HCT116 (cell line): ENCODE results near the gene CCDC154. TPM values are rescaled to one million over a fixed set of nuclear protein-coding genes. Genes with fewer than 3 reads are reported as not detected.

Experiments used
- ATAC-seq: fragments of 200-7000 bp; cut with Tn5 transposase; 2 replicates; pipeline ENCODE4 v1.9.1; 2020; ENCODE audit warnings: mild to moderate bottlenecking, moderate library complexity
- BruUV-seq: library from RNA; stranded (reverse); fragments of 400-500 nt; replicated peaks from 2 replicates; lab custom pipeline; 2021; lab: Mats Ljungman, UMichigan
- CTCF ChIA-PET: fragments of 300-600 bp; sonication (Branson Sonifier 250); formaldehyde crosslinking; loops from one replicate; lab custom pipeline; 2021; ENCODE audit warnings: antibody characterized with exemption; lab: Charles Lee
- POLR2A ChIA-PET: fragments of 300-600, 350-600 bp; sonication (Branson Sonifier 250); formaldehyde crosslinking; loops from one replicate; lab custom pipeline; 2021; ENCODE audit warnings: antibody characterized with exemption; lab: Charles Lee
- RAD21 ChIA-PET, 2 experiments: fragments of 300-600 bp; sonication (Branson Sonifier 250); formaldehyde crosslinking; loops; one replicate each; lab custom pipeline; 2023; ENCODE audit warnings: low total read pairs in 2 of 2; ENCODE audit not compliant: uncharacterized antibody in 2 of 2, unreplicated experiment in 2 of 2, low non-redundant PET in 1 of 2; lab: Charles Lee
- DNase-seq: peaks from one replicate; pipeline ENCODE4 v3.0.0-alpha.2; 2010; ENCODE audit warnings: low read depth, low spot score
- H2AFZ ChIP-seq: fragments of 200-600 bp; shearing (Covaris generic), sonication (generic); 2 replicates; pipeline ENCODE4 v1.6.1; 2017; ENCODE audit warnings: low read depth, mixed run types, mixed read lengths, antibody characterized with exemption, low read length; ENCODE audit not compliant: poor library complexity, severe bottlenecking
- H3K27ac ChIP-seq: 2 replicates; pipeline ENCODE4 v1.5.1; 2012; ENCODE audit warnings: low read depth, low read length
- H3K27me3 ChIP-seq: fragments of 200-600 bp; sonication (generic); 2 replicates; pipeline ENCODE4 v1.6.1; 2016; ENCODE audit warnings: mixed run types, low read length, mixed read lengths; ENCODE audit not compliant: insufficient read depth
- H3K36me3 ChIP-seq, 2 experiments: fragments of 200-500 bp in 1 of 2; fragments of 200-600 bp in 1 of 2; sonication (Bioruptor generic) in 1 of 2; sonication (generic) in 1 of 2; 2 replicates each; pipeline versions ENCODE4 v1.5.1 to v1.6.1; 2014 to 2016; ENCODE audit warnings: low read length in 2 of 2, inconsistent platforms in 1 of 2, mixed read lengths in 1 of 2, mixed run types in 1 of 2; ENCODE audit not compliant: insufficient read depth in 2 of 2, control insufficient read depth in 1 of 2
- H3K4me1 ChIP-seq, 2 experiments: fragments of 200-600 bp in 1 of 2; sonication (generic) in 1 of 2; 2 replicates each; pipeline versions ENCODE4 v1.5.1 to v1.6.1; 2012 to 2017; ENCODE audit warnings: low read length in 2 of 2, inconsistent platforms in 1 of 2, mild to moderate bottlenecking in 1 of 2, mixed read lengths in 1 of 2, mixed run types in 1 of 2, moderate library complexity in 1 of 2; ENCODE audit not compliant: insufficient read depth in 2 of 2, control insufficient read depth in 1 of 2
- H3K4me2 ChIP-seq: fragments of 200-600 bp; sonication (generic); 2 replicates; pipeline ENCODE4 v1.6.1; 2017; ENCODE audit warnings: mixed run types, low read length, mixed read lengths
- H3K4me3 ChIP-seq, 2 experiments: fragments of 200-600 bp in 1 of 2; sonication (generic) in 1 of 2; replicated peaks in 1 of 2; 2 replicates each; pipeline ENCODE4 v1.5.1; 2011 to 2016; ENCODE audit warnings: low read length in 2 of 2, control low read depth in 1 of 2, low read depth in 1 of 2, mild to moderate bottlenecking in 1 of 2, mixed read lengths in 1 of 2, mixed run types in 1 of 2
- H3K79me2 ChIP-seq: fragments of 200-600 bp; sonication (generic); 2 replicates; pipeline ENCODE4 v1.6.1; 2017; ENCODE audit warnings: mild to moderate bottlenecking, mixed run types, low read length, moderate library complexity, mixed read lengths; ENCODE audit not compliant: insufficient read depth
- H3K9ac ChIP-seq: fragments of 200-600 bp; sonication (generic); 2 replicates; pipeline ENCODE4 v1.6.1; 2016; ENCODE audit warnings: low read length, mixed read lengths
- H3K9me2 ChIP-seq: fragments of 200-600 bp; sonication (generic), shearing (Covaris generic); 2 replicates; pipeline ENCODE4 v1.6.1; 2017; ENCODE audit warnings: mixed run types, mild to moderate bottlenecking, moderate library complexity; ENCODE audit not compliant: insufficient read depth
- H3K9me3 ChIP-seq, 2 experiments: fragments of 200-500 bp in 1 of 2; fragments of 200-600 bp in 1 of 2; sonication (Bioruptor generic) in 1 of 2; sonication (generic) in 1 of 2; 2 replicates each; pipeline ENCODE4 v1.6.1; 2014 to 2017; ENCODE audit warnings: low read length in 2 of 2, mixed read lengths in 2 of 2, inconsistent platforms in 1 of 2, low read depth in 1 of 2, mild to moderate bottlenecking in 1 of 2, mixed run types in 1 of 2, moderate library complexity in 1 of 2; ENCODE audit not compliant: control insufficient read depth in 1 of 2, insufficient read depth in 1 of 2
- H4K20me1 ChIP-seq: fragments of 200-600 bp; sonication (generic), shearing (Covaris generic); 2 replicates; pipeline ENCODE4 v1.6.1; 2017; ENCODE audit warnings: mixed run types, mild to moderate bottlenecking, moderate library complexity; ENCODE audit not compliant: insufficient read depth
- CBX3 ChIP-seq: IDR thresholded peaks from 2 replicates; pipeline ENCODE4 v1.6.1; 2012; ENCODE audit warnings: low read depth
- FOSL1 ChIP-seq: IDR thresholded peaks from 2 replicates; pipeline ENCODE4 v1.6.1; 2012; ENCODE audit warnings: low read depth
- MAX ChIP-seq: IDR thresholded peaks from 2 replicates; pipeline ENCODE4 v1.6.1; 2012
- POLR2AphosphoS5 ChIP-seq: IDR thresholded peaks from 2 replicates; pipeline ENCODE4 v1.6.1; 2011; ENCODE audit warnings: mild to moderate bottlenecking, low read depth, low read length, moderate library complexity
- SIN3A ChIP-seq: IDR thresholded peaks from 2 replicates; pipeline ENCODE4 v1.6.1; 2012; ENCODE audit warnings: low read depth
- TCF7L2 ChIP-seq: IDR thresholded peaks from 2 replicates; pipeline ENCODE4 v1.7.0; 2011; ENCODE audit warnings: borderline replicate concordance, inconsistent platforms; ENCODE audit not compliant: insufficient read depth, insufficient read length; ENCODE audit errors: extremely low read depth
- ZBTB33 ChIP-seq: IDR thresholded peaks from 2 replicates; pipeline ENCODE4 v1.6.1; 2011; ENCODE audit warnings: mild to moderate bottlenecking, low read length, moderate library complexity; ENCODE audit not compliant: insufficient replicate concordance; ENCODE audit errors: extremely low read depth
- ZNF274 ChIP-seq: fragments of 200-500 bp; sonication (Bioruptor generic); IDR thresholded peaks from 2 replicates; pipeline ENCODE4 v1.6.1; 2014; ENCODE audit warnings: mild to moderate bottlenecking, low read depth, low read length, inconsistent platforms
- intact Hi-C: fragments of 100-400 bp; cut with micrococcal nuclease; formaldehyde crosslinking; loops from 2 replicates; pipeline ENCODE4 v1.10.0; 2022
- total RNA-seq: library from RNA; stranded (reverse); gene quantifications from one replicate; pipeline ENCODE4 v1.2.1, GENCODE V29; 2021; ENCODE audit not compliant: unreplicated experiment

Gene CCDC154
- total RNA-seq, 1 experiment from 2014 or later: 1.7 TPM

GRCh38 chr16:1422076-1422475 lies 22.3 kb downstream of the CCDC154 start:
- Histone ChIP-seq H3K9ac (no peak overlapping the region), H3K4me1 (peaks cover 4 to 20% of the 10 kb centered on the region in 2 experiments; a peak in 3 of 4 replicates), H3K9me3 (no peaks in the 10 kb centered on the region), H3K9me2 (no peaks in the 10 kb centered on the region), H3K79me2 (peaks cover 33% of the 10 kb centered on the region), H3K27me3 (no peaks in the 10 kb centered on the region), H2AFZ (no peak overlapping the region), H3K4me2 (no peak overlapping the region), H3K36me3 (peaks cover 0 to 5% of the 10 kb centered on the region in 2 experiments; a peak in 1 of 4 replicates), H3K4me3 (no peak overlapping the region), H4K20me1 (no peaks in the 10 kb centered on the region), H3K27ac (no peak overlapping the region)
- no peak for DNase-seq
- no TSS peak for BruUV-seq
- TF ChIP-seq TCF7L2 (no peak), MAX (no peak), ZNF274 (no peak), POLR2AphosphoS5 (no peak), FOSL1 (no peak), CBX3 (no peak), ZBTB33 (no peak), SIN3A (no peak)
- ChIA-PET RAD21 (no interaction called here), CTCF (no interaction called here), POLR2A (no interaction called here)
- intact Hi-C loops: no loop called here
- no peak for ATAC-seq
